Nephron (organoid): ENCODE results near the gene TSC2.

Experiments
- H3K27ac Mint-ChIP-seq, 3 experiments: 2 replicates each; pipeline ENCODE4 v1.8.0; 2020; ENCODE audit warnings: mixed read lengths in 3 of 3, mild to moderate bottlenecking in 2 of 3, moderate library complexity in 1 of 3
- H3K27me3 Mint-ChIP-seq: 2 replicates; pipeline ENCODE4 v1.8.0; 2021; ENCODE audit warnings: low read depth, mild to moderate bottlenecking, moderate library complexity, mixed read lengths
- H3K36me3 Mint-ChIP-seq: 2 replicates; pipeline ENCODE4 v1.8.0; 2020; ENCODE audit warnings: low read depth, mixed read lengths
- H3K4me1 Mint-ChIP-seq: 2 replicates; pipeline ENCODE4 v1.8.0; 2020; ENCODE audit warnings: mixed read lengths
- H3K4me3 Mint-ChIP-seq, 3 experiments: 2 replicates each; pipeline ENCODE4 v1.8.0; 2020; ENCODE audit warnings: mild to moderate bottlenecking in 3 of 3, mixed read lengths in 3 of 3, moderate library complexity in 2 of 3
- H3K9me3 Mint-ChIP-seq: 2 replicates; pipeline ENCODE4 v1.8.0; 2020; ENCODE audit warnings: mixed read lengths
- TF ChIP-seq, protein P1 (sequence below), 3 experiments: fragments of 200-600 bp; sonication (generic); IDR thresholded peaks; one replicate each; pipeline ENCODE4 v1.5.0; 2021; ENCODE audit warnings: antibody characterized with exemption in 3 of 3; ENCODE audit not compliant: unreplicated experiment in 3 of 3

The TSC2 gene

DNA sequence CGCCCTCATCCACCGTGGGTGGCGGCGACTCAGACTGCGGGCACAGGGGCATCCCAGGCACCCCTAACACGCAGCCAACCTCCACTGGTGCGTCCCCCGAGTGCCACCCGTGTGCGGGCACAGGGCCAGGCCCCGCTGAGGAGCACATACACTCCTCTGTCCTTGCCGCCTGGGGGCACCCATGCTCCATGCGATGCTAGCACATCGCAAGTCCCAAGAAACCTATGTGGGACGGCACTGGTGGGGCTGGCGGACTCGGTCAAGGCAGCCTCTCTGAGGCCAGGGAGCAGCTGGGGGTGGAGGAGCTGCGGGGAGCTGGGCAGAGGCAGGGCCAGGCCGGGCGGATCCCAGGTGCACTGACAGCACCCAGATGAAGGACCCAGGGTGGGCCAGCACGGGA is 42.1 kb upstream of the TSC2 start:
- H3K27ac Mint-ChIP-seq, result peak overlapping the region in 2 of 3 experiments; percentile 27 to 33
- H3K9me3 Mint-ChIP-seq, result no peaks in the 10 kb centered on the region
- peaks cover 8% of the 10 kb centered on the region for H3K36me3 Mint-ChIP-seq
- peak overlapping the region in 2 of 3 experiments; percentile 64 to 80 for H3K4me3 Mint-ChIP-seq
- H3K4me1 Mint-ChIP-seq, result peaks cover 39% of the 10 kb centered on the region
- TF ChIP-seq, protein P1, sequence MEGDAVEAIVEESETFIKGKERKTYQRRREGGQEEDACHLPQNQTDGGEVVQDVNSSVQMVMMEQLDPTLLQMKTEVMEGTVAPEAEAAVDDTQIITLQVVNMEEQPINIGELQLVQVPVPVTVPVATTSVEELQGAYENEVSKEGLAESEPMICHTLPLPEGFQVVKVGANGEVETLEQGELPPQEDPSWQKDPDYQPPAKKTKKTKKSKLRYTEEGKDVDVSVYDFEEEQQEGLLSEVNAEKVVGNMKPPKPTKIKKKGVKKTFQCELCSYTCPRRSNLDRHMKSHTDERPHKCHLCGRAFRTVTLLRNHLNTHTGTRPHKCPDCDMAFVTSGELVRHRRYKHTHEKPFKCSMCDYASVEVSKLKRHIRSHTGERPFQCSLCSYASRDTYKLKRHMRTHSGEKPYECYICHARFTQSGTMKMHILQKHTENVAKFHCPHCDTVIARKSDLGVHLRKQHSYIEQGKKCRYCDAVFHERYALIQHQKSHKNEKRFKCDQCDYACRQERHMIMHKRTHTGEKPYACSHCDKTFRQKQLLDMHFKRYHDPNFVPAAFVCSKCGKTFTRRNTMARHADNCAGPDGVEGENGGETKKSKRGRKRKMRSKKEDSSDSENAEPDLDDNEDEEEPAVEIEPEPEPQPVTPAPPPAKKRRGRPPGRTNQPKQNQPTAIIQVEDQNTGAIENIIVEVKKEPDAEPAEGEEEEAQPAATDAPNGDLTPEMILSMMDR (IDR thresholded peaks at IDR 0.05; ENCODE audit: unreplicated experiment in 3 of 3), result no peak
- H3K27me3 Mint-ChIP-seq, result peaks cover 4% of the 10 kb centered on the region

DNA sequence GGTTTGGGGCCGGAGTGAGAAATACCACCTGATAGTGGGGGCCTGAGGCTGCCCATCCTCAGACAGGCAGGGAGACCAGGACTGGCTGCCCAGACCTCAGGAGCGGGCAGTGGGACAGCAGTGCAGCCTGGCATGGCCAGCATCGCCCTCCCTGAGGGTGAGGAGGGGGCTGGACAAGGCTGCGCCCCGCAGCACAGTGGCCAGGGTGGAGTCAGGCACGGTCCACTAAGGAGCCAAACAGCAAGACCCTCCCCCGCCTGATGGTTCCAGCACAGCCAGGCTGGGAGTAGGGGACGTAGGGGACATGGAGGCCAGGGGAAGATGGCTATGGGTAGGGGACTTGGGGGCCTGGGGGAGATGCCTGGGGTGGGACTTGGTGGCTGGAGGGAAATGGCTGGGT is 41.5 kb upstream of the TSC2 start:
- Mint-ChIP-seq H3K27me3 (peaks cover 4% of the 10 kb centered on the region), H3K36me3 (peaks cover 5% of the 10 kb centered on the region), H3K4me3 (peak overlapping the region; percentile 64 to 80 (median 76)), H3K4me1 (peaks cover 39% of the 10 kb centered on the region), H3K27ac (peak overlapping the region in 1 of 3 experiments; percentile 37), H3K9me3 (no peaks in the 10 kb centered on the region)
- TF ChIP-seq, protein P1 (IDR thresholded peaks at IDR 0.05; ENCODE audit: unreplicated experiment in 3 of 3), result no peak

DNA sequence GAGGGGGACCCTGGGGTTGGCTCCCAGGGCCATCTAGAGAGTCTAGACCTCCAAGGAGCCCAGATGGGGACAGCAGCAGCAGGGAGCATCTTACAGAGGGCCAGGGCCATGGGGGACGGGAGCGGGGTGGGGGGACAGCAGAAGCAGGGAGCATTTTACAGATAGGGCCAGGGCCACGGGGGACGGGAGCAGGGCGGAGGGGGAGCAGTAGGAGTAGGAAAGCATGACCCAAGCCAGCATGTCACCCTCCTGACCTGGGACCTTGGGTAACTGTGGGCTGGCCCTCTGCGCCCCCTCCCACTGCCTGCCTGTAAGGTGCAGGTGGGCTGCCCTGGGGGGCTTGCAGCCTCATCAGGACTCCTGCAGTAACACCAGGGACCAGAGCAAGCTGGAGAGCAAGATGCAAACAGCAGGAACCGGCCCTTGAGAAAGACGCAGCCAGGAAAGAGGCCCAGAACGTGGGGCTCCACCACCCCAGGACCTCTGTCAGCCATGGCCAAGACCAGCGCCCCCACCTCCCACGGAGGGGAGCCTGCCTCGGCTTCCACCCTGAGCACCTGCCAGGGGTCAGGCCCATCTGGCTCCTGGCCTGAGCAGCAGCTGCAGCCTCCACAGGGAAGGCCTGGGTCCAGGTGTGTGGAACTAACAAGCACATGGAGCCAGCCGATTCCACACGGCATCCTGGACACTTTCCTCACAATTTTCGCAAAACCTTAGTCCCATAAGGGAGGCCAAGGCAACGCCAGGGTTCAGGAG is 40.5 kb upstream of the TSC2 start:
- Mint-ChIP-seq H3K4me3 (peak overlapping the region; percentile 84 to 90 (median 86)), H3K9me3 (no peaks in the 10 kb centered on the region), H3K27ac (peak overlapping the region; percentile 38 to 53 (median 41)), H3K27me3 (peaks cover 4% of the 10 kb centered on the region), H3K4me1 (peaks cover 39% of the 10 kb centered on the region), H3K36me3 (peaks cover 3% of the 10 kb centered on the region)
- TF ChIP-seq, protein P1 (IDR thresholded peaks at IDR 0.05; ENCODE audit: unreplicated experiment in 3 of 3), result no peak

DNA sequence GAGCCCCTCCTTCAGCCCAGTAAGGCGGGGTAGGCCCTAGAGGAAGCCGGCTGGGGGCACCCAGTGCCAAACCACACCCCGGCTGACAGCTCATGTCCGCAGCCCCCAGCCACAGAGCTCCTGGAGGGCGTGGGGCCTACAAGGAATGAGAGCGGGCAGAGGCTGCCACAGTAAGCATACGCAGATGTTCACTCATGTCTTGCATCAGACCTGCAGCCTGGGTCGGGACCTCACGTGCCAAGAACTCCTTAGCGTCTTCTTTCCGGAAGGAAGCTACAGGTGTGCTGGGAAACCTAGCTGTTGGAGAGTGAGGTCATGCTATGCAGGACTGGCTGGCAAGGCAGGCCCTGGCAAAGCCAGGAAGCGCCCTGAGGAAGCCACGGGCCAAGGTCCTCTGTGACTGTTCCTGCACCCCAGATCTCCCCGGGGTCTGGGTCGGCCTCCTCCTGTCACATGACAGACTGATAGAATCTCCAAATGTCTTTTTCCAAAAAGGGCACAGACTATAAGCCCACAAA is 39.7 kb upstream of the TSC2 start:
- TF ChIP-seq, protein P1 (IDR thresholded peaks at IDR 0.05; ENCODE audit: unreplicated experiment in 3 of 3), result no peak
- Mint-ChIP-seq H3K9me3 (no peaks in the 10 kb centered on the region), H3K27ac (peak overlapping the region; percentile 62 to 82 (median 76)), H3K4me3 (peak overlapping the region; percentile 84 to 90 (median 86)), H3K4me1 (peaks cover 39% of the 10 kb centered on the region), H3K27me3 (peaks cover 4% of the 10 kb centered on the region), H3K36me3 (no peaks in the 10 kb centered on the region)

DNA sequence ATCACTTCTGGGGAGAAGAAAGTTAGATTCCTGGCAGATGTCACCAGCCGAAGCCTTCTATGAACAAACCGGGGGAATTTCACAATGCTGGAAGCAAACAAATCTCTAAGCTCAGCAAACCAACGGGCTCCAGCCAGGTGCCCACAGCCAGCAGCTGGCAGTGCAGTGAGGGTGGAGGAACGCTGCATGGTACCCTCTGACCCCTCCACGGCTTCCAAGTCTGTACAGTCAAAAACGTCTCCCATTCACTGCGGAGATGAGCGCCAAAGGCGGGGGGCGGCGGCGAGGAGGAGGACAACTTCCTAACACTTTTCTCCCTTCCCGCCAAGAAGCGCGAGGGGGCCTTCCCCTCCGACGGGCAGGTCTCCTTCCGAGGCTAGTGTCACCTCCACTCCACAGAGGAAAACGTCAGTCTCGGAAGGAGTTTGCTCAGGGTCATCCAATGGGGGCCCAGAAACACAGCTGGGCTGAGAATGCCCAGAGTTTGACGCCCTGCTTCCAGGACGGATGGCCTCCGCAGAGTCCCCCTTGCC is 39.1 kb upstream of the TSC2 start:
- H3K9me3 Mint-ChIP-seq, result no peaks in the 10 kb centered on the region
- peaks cover 39% of the 10 kb centered on the region for H3K4me1 Mint-ChIP-seq

More for the DNA sequence above, 39.1 kb upstream of the TSC2 start:
- peak overlapping the region; percentile 62 to 82 (median 76) for H3K27ac Mint-ChIP-seq
- H3K36me3 Mint-ChIP-seq, result no peaks in the 10 kb centered on the region
- H3K27me3 Mint-ChIP-seq, result peaks cover 4% of the 10 kb centered on the region
- peak overlapping the region; percentile 84 to 90 (median 86) for H3K4me3 Mint-ChIP-seq
- TF ChIP-seq, protein P1 (IDR thresholded peaks at IDR 0.05; ENCODE audit: unreplicated experiment in 3 of 3), result no peak
